GM12878 (cell line): Measurements from ENCODE around the gene OR10G3.

ENCODE experiments used
- CHD2 ChIP-seq: IDR thresholded peaks from 2 replicates; pipeline ENCODE4 v1.6.1; 2011; ENCODE audit warnings: low read depth, low read length, improper control_type of control experiment, borderline replicate concordance
- CREB1 ChIP-seq: IDR thresholded peaks from 2 replicates; pipeline ENCODE4 v1.6.1; 2012; ENCODE audit warnings: low read depth, mild to moderate bottlenecking, inconsistent platforms
- CTCF ChIP-seq, 3 experiments: IDR thresholded peaks in 2 of 3; conservative IDR thresholded peaks in 1 of 3; 2 replicates each; pipeline ENCODE4 v1.5.1; 2011; ENCODE audit warnings: low read depth in 3 of 3, low read length in 3 of 3, mild to moderate bottlenecking in 3 of 3, control low read depth in 2 of 3, moderate library complexity in 2 of 3, inconsistent platforms in 1 of 3, mixed read lengths in 1 of 3; ENCODE audit not compliant: control insufficient read depth in 2 of 3, insufficient read depth in 1 of 3; ENCODE audit errors: extremely low read depth in 1 of 3
- NRF1 ChIP-seq: conservative IDR thresholded peaks from 2 replicates; pipeline ENCODE4 v1.6.1; 2011; ENCODE audit warnings: mild to moderate bottlenecking, low read depth, low read length, improper control_type of control experiment
- POLR2AphosphoS5 ChIP-seq: IDR thresholded peaks from 2 replicates; pipeline ENCODE4 v1.6.1; 2011; ENCODE audit warnings: mild to moderate bottlenecking, low read length, inconsistent platforms
- RAD21 ChIP-seq: IDR thresholded peaks from 2 replicates; pipeline ENCODE4 v1.6.1; 2011; ENCODE audit warnings: mild to moderate bottlenecking, low read depth, low read length, moderate library complexity; ENCODE audit not compliant: insufficient read depth
- SPI1 ChIP-seq: IDR thresholded peaks from 2 replicates; pipeline ENCODE4 v1.6.1; 2011; ENCODE audit warnings: low read depth, mild to moderate bottlenecking, low read length, moderate library complexity, borderline replicate concordance; ENCODE audit not compliant: insufficient read depth

GRCh38 chr14:21617614-21618013, 37.7 kb upstream of the OR10G3 start:
- TF ChIP-seq CTCF (IDR thresholded peaks at IDR 0.05 in 2 of 3, conservative IDR thresholded peaks at IDR 0.05 in 1 of 3; ENCODE audit: control insufficient read depth in 2 of 3, extremely low read depth in 1 of 3, insufficient read depth in 1 of 3, low read depth in 3 of 3, low read length in 3 of 3) (no peak), CHD2 (no peak), POLR2AphosphoS5 (no peak), NRF1 (no peak), SPI1 (no peak), CREB1 (no peak), RAD21 (no peak)
